ENCODE data around the gene MBP.
"Not testable (repeated sequence)": the region's sequence is repeated elsewhere in the genome, so short reads cannot be mapped to it uniquely, and the experiment has no call there.

MBP gene

DNA sequence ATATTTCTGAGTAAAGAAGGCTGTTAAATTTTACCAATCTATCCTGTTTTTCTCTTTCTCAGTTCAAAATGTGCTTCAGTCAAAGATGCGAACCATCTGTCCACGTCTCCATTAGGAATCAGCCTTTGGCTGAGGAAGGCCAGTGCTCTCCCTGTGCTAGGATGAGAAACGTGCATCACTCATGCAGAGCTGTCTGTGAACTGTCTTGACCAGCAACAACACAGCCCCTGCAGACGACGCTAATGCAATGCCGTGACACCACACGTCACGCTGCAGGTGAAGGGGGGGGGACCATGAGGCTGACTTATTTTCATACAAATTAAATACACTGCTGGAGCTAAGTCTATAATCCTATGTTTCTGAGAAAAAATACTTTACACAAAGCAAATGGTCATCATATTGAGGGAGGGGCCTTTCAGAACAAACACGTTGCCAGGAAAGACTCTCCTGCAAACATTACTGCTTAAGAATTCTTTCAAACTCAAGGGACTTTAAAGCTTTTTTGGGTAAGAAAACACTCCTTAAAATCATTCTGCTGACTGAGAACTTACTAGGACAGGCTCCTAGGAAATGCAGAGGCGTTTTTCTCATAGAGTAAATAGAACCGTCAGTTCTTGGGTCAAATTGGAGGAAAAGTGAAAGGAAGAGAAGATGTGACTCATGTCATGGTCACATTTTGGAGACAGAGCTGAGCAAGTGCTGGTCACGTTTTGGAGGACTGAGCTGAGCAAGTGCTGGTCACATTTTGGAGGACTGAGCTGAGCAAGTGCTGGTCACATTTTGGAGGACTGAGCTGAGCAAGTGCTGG, 97.0 kb downstream of the MBP start:
- DNase-seq (ENCODE audit: insufficient read length, low spot score) (no peak), FAIRE-seq (no peak)

- FAIRE-seq (no peak), DNase-seq (ENCODE audit: insufficient read length, low spot score) (no peak)
These were observed 99.0 kb downstream of the MBP start for GRCh38 chr18:77033575-77033974.

- no peak for FAIRE-seq
- no peak for DNase-seq (ENCODE audit: insufficient read length, low spot score)
These were observed 100.3 kb downstream of the MBP start for GRCh38 chr18:77032181-77032701.

GRCh38 chr18:77031662-77032061, 100.9 kb downstream of the MBP start:
- DNase-seq (ENCODE audit: insufficient read length, low spot score) = no peak
- FAIRE-seq = no peak

- FAIRE-seq (no peak), DNase-seq (ENCODE audit: insufficient read length, low spot score) (no peak)
These were observed 102.4 kb downstream of the MBP start for GRCh38 chr18:77030201-77030600.

- no peak for FAIRE-seq
These were observed 106.7 kb downstream of the MBP start for GRCh38 chr18:77025831-77026363.

DNA sequence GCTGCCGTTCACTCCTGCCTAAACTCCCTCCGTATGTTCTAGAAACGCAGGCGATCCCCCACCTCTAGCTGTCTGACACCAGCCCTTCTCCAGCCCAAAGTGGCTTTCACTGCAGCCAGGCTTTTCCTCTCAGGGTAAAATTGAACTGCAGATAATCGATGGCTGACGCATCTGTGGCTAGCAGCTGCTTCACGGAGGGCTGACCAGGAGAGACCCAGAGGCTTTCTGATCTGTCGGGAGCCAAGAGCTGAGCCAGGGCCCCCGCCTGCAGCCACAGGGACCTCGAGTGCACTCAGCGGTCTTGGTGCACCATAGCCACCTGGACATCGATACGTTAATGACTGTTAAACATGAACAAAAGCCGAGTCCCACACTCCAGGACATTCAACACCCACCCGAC, 107.5 kb downstream of the MBP start:
- FAIRE-seq (no peak), DNase-seq (ENCODE audit: insufficient read length, low spot score) (no peak)

More at GRCh38 chr18:77025831-77026363, 106.7 kb downstream of the MBP start:
- no peak for DNase-seq (ENCODE audit: insufficient read length, low spot score)

GRCh38 chr18:77024476-77024875, 108.1 kb downstream of the MBP start:
- DNase-seq (ENCODE audit: insufficient read length, low spot score) (no peak), FAIRE-seq (no peak)

GRCh38 chr18:77023102-77023782, 109.3 kb downstream of the MBP start:
- FAIRE-seq (no peak), DNase-seq (ENCODE audit: insufficient read length, low spot score) (no peak)

GRCh38 chr18:77022556-77022955, 110.0 kb downstream of the MBP start:
- FAIRE-seq (no peak), DNase-seq (ENCODE audit: insufficient read length, low spot score) (no peak)

DNA sequence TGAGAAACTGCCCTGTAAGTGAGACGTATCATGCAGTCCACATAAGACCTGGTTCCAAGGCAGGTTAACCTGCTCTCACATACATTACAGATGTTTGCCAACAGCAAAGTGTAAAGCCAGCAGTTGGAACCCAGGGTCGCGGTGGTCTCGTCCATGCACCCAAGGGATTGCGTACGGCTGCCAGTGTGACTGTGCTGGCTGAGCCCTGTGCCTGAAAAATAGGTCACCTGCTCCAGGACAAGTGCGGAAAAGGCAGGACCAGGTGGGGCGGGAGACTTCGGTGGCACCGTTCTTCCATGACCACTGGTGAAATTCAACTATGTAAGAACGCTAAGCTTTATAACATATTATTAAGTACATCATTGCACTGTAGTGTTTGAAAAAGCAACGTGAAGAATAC, 110.5 kb downstream of the MBP start:
- DNase-seq (ENCODE audit: insufficient read length, low spot score) = no peak

DNA sequence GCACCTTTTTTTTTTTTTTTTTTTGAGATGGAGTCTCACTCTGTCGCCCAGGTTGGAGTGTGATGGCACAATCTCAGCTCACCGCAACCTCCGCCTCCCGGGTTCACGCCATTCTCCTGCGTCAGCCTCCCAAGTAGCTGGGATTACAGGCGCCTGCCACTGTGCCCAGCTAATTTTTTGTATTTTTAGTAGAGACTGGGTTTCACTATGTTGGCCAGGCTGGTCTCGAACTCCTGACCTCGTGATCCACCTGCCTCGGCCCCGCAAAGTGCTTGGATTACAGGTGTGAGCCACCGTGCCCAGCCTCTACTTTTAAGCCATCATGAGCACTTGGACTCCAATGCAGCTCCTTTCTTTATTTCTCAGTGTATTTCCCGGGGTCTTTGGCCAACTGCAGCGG, 111.1 kb downstream of the MBP start:
- DNase-seq (ENCODE audit: insufficient read length, low spot score); FAIRE-seq: not testable (repeated sequence)

More for the DNA sequence above, 110.5 kb downstream of the MBP start:
- no peak for FAIRE-seq

- FAIRE-seq (no peak), DNase-seq (ENCODE audit: insufficient read length, low spot score) (no peak)
These were observed 111.5 kb downstream of the MBP start for GRCh38 chr18:77021075-77021474.

- no peak for DNase-seq (ENCODE audit: insufficient read length, low spot score)
- FAIRE-seq = no peak
These were observed 112.0 kb downstream of the MBP start for GRCh38 chr18:77020561-77020960.

- DNase-seq (ENCODE audit: insufficient read length, low spot score) (no peak), FAIRE-seq (no peak)
These were observed 112.9 kb downstream of the MBP start for GRCh38 chr18:77019641-77020040.

DNA sequence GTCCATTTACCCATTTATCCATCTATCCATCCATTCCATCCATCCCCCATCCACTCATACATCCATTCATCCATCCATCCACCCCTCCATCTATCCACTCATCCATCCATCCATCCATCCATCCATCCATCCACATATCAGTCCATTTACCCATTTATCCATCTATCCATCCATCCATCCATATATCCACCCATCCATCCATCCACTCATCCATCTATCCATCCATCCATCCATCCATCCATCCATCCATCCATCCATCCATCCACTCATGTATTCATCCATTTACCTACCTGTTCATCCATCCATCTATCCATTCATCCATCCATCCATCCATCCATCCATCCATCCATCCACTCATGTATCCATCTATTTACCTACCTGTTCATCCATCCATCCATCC, 113.9 kb downstream of the MBP start:
- not testable (repeated sequence) for DNase-seq (ENCODE audit: insufficient read length, low spot score); FAIRE-seq

DNA sequence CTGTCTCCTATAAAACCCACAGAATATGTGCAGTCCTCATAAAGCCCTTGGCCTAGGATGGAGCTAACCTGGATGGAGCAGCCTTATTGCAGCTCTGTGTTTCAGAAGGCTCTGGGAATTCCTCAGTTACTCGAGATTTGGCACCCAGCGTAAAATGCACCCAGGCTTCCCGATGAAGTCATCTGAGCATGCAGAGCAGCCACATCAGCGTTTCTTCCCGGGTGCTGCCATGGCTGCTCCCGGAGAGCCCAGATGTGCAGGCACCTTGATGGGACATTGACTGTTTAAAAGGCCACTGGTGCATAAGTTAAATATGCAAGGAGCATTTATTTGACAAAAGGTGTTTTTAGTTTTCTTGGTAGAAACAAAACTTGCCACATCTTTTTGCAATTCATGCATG, 115.2 kb downstream of the MBP start:
- FAIRE-seq (no peak), DNase-seq (ENCODE audit: insufficient read length, low spot score) (no peak)

- DNase-seq (ENCODE audit: insufficient read length, low spot score) (no peak), FAIRE-seq (no peak)
These were observed 115.6 kb downstream of the MBP start for GRCh38 chr18:77016936-77017335.

- FAIRE-seq (no peak), DNase-seq (ENCODE audit: insufficient read length, low spot score) (no peak)
These were observed 116.5 kb downstream of the MBP start for GRCh38 chr18:77015771-77016710.

- no peak for DNase-seq (ENCODE audit: insufficient read length, low spot score)
- no peak for FAIRE-seq
These were observed 117.4 kb downstream of the MBP start for GRCh38 chr18:77015169-77015568.

GRCh38 chr18:77014538-77014937, 118.0 kb downstream of the MBP start:
- FAIRE-seq = no peak
- DNase-seq (ENCODE audit: insufficient read length, low spot score) = no peak

Measured in HTR-8/SVneo (cell line).